WI38 (cell line): ENCODE measurements around the gene ABHD2.
"Not testable (repeated sequence)": the region's sequence is repeated elsewhere in the genome, so short reads cannot be mapped to it uniquely, and the experiment has no call there.

Experiments used
- H3K4me3 ChIP-seq: 2 replicates; pipeline ENCODE4 v1.5.1; 2011; ENCODE audit warnings: low read depth, mild to moderate bottlenecking, control low read depth, low read length
- TF ChIP-seq, protein P1 (sequence below): IDR thresholded peaks from 2 replicates; pipeline ENCODE4 v1.5.1; 2012; ENCODE audit warnings: low read depth, mild to moderate bottlenecking, control low read depth, low read length

ABHD2 gene

DNA sequence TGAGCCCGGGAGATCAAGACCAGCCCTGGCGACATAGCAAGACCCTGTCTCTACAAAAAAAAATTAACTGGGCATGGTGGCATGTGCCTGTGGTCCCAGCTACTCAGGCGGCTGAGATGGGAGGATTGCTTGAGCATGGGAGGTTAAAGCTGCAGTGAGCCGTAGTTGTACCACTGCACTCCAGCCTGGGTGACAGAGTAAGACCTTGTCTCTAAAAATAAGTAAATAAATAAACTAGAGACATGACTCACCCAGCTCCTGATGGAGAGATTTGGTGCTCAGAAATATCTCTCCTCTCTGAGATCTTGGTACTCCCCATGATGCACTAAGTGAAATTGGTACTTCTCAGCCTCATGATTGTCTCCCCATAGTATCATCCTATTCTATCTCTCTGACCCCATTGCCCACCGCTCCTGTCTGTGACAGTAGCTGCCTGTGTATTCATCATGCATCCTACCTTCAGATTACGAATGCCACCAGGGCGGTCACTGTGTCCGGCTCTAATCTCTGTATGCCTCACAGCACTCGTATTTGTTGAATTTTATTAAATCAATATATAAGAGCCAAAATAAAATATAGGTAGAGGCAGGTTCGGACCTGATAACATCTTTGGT is 50.9 kb downstream of the ABHD2 start:
- TF ChIP-seq, protein P1, sequence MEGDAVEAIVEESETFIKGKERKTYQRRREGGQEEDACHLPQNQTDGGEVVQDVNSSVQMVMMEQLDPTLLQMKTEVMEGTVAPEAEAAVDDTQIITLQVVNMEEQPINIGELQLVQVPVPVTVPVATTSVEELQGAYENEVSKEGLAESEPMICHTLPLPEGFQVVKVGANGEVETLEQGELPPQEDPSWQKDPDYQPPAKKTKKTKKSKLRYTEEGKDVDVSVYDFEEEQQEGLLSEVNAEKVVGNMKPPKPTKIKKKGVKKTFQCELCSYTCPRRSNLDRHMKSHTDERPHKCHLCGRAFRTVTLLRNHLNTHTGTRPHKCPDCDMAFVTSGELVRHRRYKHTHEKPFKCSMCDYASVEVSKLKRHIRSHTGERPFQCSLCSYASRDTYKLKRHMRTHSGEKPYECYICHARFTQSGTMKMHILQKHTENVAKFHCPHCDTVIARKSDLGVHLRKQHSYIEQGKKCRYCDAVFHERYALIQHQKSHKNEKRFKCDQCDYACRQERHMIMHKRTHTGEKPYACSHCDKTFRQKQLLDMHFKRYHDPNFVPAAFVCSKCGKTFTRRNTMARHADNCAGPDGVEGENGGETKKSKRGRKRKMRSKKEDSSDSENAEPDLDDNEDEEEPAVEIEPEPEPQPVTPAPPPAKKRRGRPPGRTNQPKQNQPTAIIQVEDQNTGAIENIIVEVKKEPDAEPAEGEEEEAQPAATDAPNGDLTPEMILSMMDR, result no peak
- H3K4me3 ChIP-seq, result no peak overlapping the region

DNA sequence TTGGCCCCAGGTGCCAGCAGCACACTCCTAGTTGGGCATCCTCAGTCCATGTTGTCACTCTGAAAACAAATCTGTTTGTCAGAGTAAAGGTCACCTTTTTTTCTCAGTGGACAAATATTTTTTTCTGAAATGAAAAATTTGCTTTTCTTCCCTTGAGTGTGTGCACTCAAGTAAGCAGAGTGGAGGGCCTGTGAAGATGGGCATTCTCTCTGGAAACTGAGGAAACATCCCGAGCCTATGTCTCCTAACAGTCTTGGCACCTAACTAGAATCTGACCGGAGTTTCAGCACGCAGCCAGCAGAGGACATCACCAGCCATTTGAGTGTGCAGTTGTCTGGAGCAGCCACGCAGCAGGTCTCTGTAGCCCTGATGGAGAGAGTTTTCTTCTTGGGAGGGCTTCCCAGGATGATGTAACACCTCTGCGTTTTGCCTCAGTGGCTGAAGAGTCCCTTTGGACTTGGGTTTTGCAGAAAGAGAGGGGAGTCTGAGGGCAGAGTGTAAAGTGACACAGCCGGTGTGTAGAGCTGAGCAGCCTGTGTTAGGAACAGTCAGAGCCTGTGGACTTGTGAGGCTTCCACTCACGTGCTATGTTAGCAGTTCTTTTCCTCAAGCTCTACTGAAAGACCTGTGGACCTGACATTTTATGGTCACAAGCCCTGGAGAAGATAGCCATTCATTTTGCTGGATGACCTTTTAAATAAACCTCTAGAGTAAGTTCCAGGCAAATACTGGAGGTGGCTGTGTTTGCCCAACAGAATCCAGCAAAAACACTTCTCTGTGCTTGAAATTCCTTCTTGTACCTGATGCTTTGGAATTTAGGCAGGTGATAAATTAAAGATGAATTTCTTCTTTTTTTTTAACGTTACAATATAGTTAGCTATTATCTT is 51.6 kb downstream of the ABHD2 start:
- no peak overlapping the region for H3K4me3 ChIP-seq
- TF ChIP-seq, protein P1, result no peak

DNA sequence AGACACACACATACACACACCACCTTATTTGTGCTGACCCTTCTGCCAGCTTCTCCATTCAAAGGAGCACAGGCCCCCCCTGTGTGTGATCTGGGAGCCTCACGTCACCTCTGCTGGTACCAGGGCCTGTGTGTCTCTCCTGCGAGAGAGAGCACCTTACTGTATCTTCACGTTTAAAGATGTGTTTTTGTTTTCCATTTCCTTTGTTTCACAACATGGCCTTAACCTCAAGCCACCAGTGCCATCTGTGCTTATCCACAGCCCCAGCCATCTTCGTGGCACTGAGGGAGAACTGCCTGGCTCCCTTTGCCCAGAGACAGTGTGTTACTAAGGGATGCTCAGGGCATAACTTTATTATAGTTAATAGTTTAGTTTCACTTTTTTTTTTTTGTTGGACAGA is 52.3 kb downstream of the ABHD2 start:
- TF ChIP-seq, protein P1, result no peak
- no peak overlapping the region for H3K4me3 ChIP-seq

DNA sequence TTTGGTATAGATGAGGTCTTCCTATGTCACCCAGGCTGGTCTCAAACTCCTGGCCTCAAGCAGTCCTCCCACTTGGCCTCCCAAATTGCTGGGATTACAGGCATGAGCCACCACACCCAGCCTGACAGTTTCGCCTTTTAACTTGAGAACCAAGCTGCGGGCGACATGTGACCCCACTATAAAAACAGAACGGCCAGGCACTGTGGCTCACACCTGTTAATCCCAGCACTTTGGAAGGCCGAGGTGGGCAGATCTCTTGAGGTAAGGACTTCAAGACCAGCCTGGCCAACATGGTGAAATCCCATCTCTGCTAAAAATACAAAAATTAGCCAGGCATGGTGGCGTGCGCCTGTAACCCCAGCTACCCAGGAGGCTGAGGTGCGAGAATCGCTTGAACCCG is 52.9 kb downstream of the ABHD2 start:
- not testable (repeated sequence) for H3K4me3 ChIP-seq

DNA sequence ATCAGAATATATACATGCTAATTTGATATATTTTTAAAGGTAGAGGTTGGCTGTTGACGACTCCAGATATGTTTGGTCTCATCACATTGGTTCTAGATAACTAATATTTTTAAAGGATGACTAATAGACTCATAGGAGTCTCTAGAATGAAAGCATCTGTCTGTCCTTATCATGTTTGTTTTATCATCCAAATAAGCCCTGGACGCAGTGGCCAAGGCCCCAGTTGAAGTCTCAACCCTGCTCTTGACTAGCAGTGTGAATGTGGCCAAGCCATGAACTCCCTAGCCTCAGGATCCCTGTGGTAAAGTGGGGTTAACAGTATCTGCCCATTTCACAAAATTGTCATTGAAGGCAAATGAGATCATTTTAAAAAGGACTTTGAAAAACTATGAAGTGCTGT is 53.6 kb downstream of the ABHD2 start:
- H3K4me3 ChIP-seq, result no peak overlapping the region
- TF ChIP-seq, protein P1, result no peak

DNA sequence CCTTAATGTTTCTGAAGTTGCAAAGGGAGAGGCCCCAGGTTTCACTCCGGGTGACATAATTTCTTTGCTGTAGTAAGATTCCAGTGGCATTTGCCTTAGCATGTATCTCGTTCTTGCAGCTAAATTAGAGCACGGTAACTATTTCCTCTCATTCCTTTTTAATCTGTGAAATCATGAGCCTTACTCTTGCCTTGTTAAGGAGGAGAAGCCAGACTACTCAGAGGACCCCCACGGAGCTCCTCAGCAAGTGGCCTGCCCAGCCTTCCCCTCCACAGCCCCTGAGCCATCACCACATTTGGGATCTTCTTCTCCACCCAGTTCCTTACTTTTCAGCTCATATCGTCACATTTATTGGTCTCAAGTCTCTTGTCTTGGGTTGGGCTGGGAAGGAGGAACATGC is 54.2 kb downstream of the ABHD2 start:
- TF ChIP-seq, protein P1, result no peak
- H3K4me3 ChIP-seq, result no peak overlapping the region

DNA sequence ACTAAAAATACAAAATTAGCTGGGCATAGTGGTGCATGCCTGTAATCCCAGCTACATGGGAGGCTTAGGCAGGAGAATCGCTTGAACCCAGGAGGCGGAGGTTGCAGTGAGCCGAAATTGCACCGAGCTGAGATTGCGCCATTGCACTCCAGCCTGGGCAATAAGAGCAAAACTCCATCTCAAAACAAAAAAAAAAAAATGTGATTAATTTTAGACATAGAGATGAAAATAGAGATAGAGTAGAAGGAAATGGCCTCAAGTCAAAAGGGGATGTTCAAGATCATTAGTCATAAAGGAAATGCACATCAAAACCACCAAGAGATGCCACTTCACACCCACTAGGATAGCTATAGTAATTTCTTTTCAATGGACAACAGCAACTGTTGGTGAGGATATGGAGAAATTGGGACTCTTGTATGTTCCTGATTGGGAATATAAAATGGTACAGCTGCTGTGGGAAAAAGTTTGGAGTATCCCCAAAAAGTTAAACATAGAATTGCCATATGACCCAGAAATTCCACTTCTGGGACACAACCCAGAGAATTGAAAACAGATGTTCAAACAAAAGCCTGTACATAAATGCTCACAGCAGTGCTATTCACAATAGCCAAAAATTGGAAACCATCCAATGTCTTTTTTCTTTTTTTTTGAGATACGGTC is 55.4 kb downstream of the ABHD2 start:
- H3K4me3 ChIP-seq, result no peak overlapping the region
- TF ChIP-seq, protein P1, result no peak
